Neutrophil (primary cell): ENCODE data around the gene PXK.
A peak's percentile ranks its signal among the peaks of the same experiment; 100 is the strongest.
"Not testable (repeated sequence)": the region's sequence is repeated elsewhere in the genome, so short reads cannot be mapped to it uniquely, and the experiment has no call there.

Experiments used
- H3K27ac ChIP-seq: fragments of 200-600 bp; sonication (generic); 2 replicates; pipeline ENCODE4 v1.5.1; 2016; ENCODE audit warnings: mild to moderate bottlenecking, moderate library complexity
- H3K27me3 ChIP-seq: fragments of 200-600 bp; sonication (generic); 2 replicates; pipeline ENCODE4 v1.6.0; 2016; ENCODE audit warnings: mild to moderate bottlenecking
- H3K36me3 ChIP-seq: fragments of 200-600 bp; sonication (generic); 2 replicates; pipeline ENCODE4 v1.5.1; 2017
- H3K4me1 ChIP-seq, 2 experiments: fragments of 200-600 bp in 1 of 2; sonication (generic) in 1 of 2; 1 replicate in 1 of 2; 2 replicates in 1 of 2; pipeline versions ENCODE4 v1.5.1 to v1.6.1; 2013 to 2016; ENCODE audit warnings: low read depth in 1 of 2, low read length in 1 of 2, mild to moderate bottlenecking in 1 of 2, moderate library complexity in 1 of 2; ENCODE audit not compliant: control insufficient read depth in 1 of 2, insufficient read depth in 1 of 2
- H3K4me3 ChIP-seq, 2 experiments: fragments of 200-600 bp in 1 of 2; sonication (generic) in 1 of 2; 1 replicate in 1 of 2; 2 replicates in 1 of 2; pipeline ENCODE4 v1.5.1; 2013 to 2016; ENCODE audit warnings: low read depth in 1 of 2, low read length in 1 of 2, mild to moderate bottlenecking in 1 of 2, moderate library complexity in 1 of 2
- H3K9me3 ChIP-seq: fragments of 200-600 bp; sonication (generic); 2 replicates; pipeline ENCODE4 v1.5.1; 2016
- CTCF ChIP-seq: fragments of 200-600 bp; sonication (generic); IDR thresholded peaks from 2 replicates; pipeline ENCODE4 v1.5.1; 2016; ENCODE audit warnings: antibody characterized with exemption

PXK gene

DNA sequence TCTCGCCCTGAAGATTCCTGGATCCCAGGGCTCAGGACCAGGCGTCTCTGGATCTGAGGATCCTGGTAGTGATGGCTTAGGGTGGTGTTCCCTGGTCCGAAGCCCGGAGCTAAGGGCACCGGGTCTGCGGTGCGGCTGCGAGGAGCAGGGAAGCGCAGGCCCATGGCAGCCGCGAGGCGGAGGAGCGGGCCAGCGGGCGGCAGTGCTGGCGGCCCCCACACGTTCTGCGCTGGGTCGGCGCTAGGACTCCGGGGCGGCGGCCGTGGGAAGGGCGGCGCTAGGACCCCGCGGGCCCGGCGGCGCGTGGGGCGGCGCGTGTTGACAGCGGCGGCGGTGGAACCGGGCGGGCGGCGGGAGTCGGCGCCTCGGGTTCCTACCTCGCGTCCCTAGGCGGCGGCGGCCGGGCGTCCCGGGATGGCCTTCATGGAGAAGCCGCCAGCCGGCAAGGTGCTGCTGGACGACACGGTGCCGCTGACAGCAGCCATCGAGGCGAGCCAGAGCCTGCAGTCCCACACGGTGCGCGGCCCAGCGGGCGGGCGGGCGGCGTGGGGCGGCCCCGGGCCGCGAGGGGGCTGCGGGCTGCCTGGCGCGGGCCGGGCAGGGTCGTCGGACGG is at the start of gene PXK:
Gene PXK, plus strand, starts transcription at position 318 of the 614 bp plus-strand sequence. Its CDS starts 97 bp downstream, at position 415.
- TF ChIP-seq CTCF = peak; percentile 38
- no peaks in the 10 kb centered on the region for H3K9me3 ChIP-seq
- H3K36me3 ChIP-seq = peaks cover 3% of the 10 kb centered on the region
- peaks cover 36 to 44% of the 10 kb centered on the region in 2 experiments for H3K4me1 ChIP-seq
- H3K4me3 ChIP-seq = peak within 1 kb of the TSS; percentile 73 to 97
- peak within 1 kb of the TSS; percentile 93 for H3K27ac ChIP-seq
- no peaks in the 10 kb centered on the region for H3K27me3 ChIP-seq

- H3K9me3 ChIP-seq = no peaks in the 10 kb centered on the region
- no peaks in the 10 kb centered on the region for H3K27me3 ChIP-seq
- no peak overlapping the region for H3K4me3 ChIP-seq
- H3K36me3 ChIP-seq = no peaks in the 10 kb centered on the region
- no peak for TF ChIP-seq CTCF
- no peaks in the 10 kb centered on the region for H3K4me1 ChIP-seq
- H3K27ac ChIP-seq = no peak overlapping the region
These were observed 47.4 kb upstream of the PXK start for GRCh38 chr3:58285334-58285733.

- TF ChIP-seq CTCF = no peak
- H3K27ac ChIP-seq = no peak overlapping the region
These were observed 45.3 kb upstream of the PXK start for GRCh38 chr3:58287354-58287753.

GRCh38 chr3:58288011-58288728 is 44.5 kb upstream of the PXK start:
- H3K9me3 ChIP-seq = no peaks in the 10 kb centered on the region
- no peaks in the 10 kb centered on the region for H3K4me1 ChIP-seq
- no peak overlapping the region for H3K4me3 ChIP-seq
- H3K27ac ChIP-seq = no peak overlapping the region
- TF ChIP-seq CTCF = no peak
- no peaks in the 10 kb centered on the region for H3K36me3 ChIP-seq
- no peaks in the 10 kb centered on the region for H3K27me3 ChIP-seq

More at GRCh38 chr3:58287354-58287753, 45.3 kb upstream of the PXK start:
- Histone ChIP-seq H3K27me3 (no peaks in the 10 kb centered on the region), H3K4me3 (no peak overlapping the region), H3K4me1 (no peaks in the 10 kb centered on the region), H3K9me3 (no peaks in the 10 kb centered on the region), H3K36me3 (no peaks in the 10 kb centered on the region)

DNA sequence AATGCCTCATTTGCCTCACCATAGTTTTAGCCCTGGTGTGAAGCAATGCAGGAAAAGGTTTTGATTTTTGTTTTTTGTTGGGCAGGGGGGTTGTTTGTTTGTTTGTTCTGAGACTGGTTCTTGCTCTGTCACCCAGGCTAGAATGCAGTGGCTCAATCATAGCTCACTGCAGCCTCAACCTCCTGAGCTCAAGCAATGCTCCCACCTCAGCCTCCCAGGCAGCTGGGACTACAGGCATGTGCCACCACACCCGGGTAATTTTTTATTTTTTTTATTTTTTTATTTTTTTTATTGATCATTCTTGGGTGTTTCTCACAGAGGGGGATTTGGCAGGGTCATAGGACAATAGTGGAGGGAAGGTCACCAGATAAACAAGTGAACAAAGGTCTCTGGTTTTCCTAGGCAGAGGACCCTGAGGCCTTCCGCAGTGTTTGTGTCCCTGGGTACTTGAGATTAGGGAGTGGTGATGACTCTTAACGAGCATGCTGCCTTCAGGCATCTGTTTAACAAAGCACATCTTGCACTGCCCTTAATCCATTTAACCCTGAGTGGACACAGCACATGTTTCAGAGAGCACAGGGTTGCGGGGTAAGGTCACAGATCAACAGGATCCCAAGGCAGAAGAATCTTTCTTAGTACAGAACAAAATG is 43.6 kb upstream of the PXK start:
- not testable (repeated sequence) for H3K4me1 ChIP-seq, H3K36me3 ChIP-seq, H3K27me3 ChIP-seq, H3K4me3 ChIP-seq, H3K9me3 ChIP-seq, H3K27ac ChIP-seq

DNA sequence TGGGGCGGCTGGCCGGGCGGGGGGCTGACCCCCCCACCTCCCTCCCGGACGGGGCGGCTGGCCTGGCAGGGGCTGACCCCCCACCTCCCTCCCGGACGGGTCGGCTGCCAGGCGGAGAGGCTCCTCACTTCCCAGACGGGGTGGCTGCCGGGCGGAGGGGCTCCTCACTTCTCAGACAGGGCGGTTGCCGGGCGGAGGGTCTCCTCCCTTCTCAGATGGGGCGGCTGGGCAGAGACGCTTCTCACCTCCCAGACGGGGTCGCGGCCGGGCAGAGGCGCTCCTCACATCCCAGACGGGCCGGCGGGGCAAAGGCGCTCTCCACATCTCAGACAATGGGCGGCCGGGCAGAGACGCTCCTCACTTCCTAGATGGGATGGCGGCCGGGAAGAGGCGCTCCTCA is 42.2 kb upstream of the PXK start:
- H3K4me1 ChIP-seq, H3K9me3 ChIP-seq, H3K36me3 ChIP-seq, H3K4me3 ChIP-seq, H3K27ac ChIP-seq, H3K27me3 ChIP-seq: not testable (repeated sequence)
